Measurements from ENCODE around the gene TMEM151B.

TMEM151B gene

GRCh38 chr6:44232676-44233566 lies 37.3 kb upstream of the TMEM151B start:
- no peak for DNase-seq (ENCODE audit: low spot score)

GRCh38 chr6:44233567-44234100 lies 36.6 kb upstream of the TMEM151B start:
- no peak for DNase-seq (ENCODE audit: low spot score)

GRCh38 chr6:44234101-44235025 lies 35.9 kb upstream of the TMEM151B start:
- DNase-seq (ENCODE audit: low spot score) = peak; percentile 92

GRCh38 chr6:44235269-44235668 lies 35.0 kb upstream of the TMEM151B start:
- DNase-seq (ENCODE audit: low spot score) = no peak

GRCh38 chr6:44235891-44236516 lies 34.2 kb upstream of the TMEM151B start:
- no peak for DNase-seq (ENCODE audit: low spot score)

- DNase-seq (ENCODE audit: low spot score) = peak; percentile 82
Observed at GRCh38 chr6:44237021-44237812, 33.0 kb upstream of the TMEM151B start.

GRCh38 chr6:44237813-44238433 lies 32.3 kb upstream of the TMEM151B start:
- DNase-seq (ENCODE audit: low spot score) = peak; percentile 87

GRCh38 chr6:44238687-44239350 lies 31.4 kb upstream of the TMEM151B start:
- no peak for DNase-seq (ENCODE audit: low spot score)

GRCh38 chr6:44243345-44243744 lies 26.9 kb upstream of the TMEM151B start:
- no peak for DNase-seq (ENCODE audit: low spot score)

- DNase-seq (ENCODE audit: low spot score) = no peak
Observed at GRCh38 chr6:44245391-44245911, 24.8 kb upstream of the TMEM151B start.

- peak; percentile 83 for DNase-seq (ENCODE audit: low spot score)
Observed at GRCh38 chr6:44245912-44246662, 24.2 kb upstream of the TMEM151B start.

GRCh38 chr6:44246663-44247337 lies 23.4 kb upstream of the TMEM151B start, which contains the start of gene HSP90AB1:
Gene HSP90AB1 (plus strand): TSS chr6:44247101. CDS start chr6:44248630, 1,529 bp downstream.
- peak; percentile 98 for DNase-seq (ENCODE audit: low spot score)

GRCh38 chr6:44247338-44248302 lies 22.6 kb upstream of the TMEM151B start:
- DNase-seq (ENCODE audit: low spot score) = peak; percentile 63

GRCh38 chr6:44248579-44248978 lies 21.7 kb upstream of the TMEM151B start:
- DNase-seq (ENCODE audit: low spot score) = no peak

- no peak for DNase-seq (ENCODE audit: low spot score)
Observed at GRCh38 chr6:44249082-44249748, 21.0 kb upstream of the TMEM151B start.

- DNase-seq (ENCODE audit: low spot score) = no peak
Observed at GRCh38 chr6:44250067-44250717, 20.1 kb upstream of the TMEM151B start.
